KMS-11 (cell line): ENCODE data around the gene RAB37.

Source experiments
- H2AFZ ChIP-seq: fragments of 200-600 bp; sonication (generic); 2 replicates; pipeline ENCODE4 v1.6.1; 2016; ENCODE audit warnings: antibody characterized with exemption, mixed run types, low read depth
- H3K27ac ChIP-seq: fragments of 200-600 bp; sonication (generic); 2 replicates; pipeline ENCODE4 v1.6.1; 2016; ENCODE audit warnings: mild to moderate bottlenecking, mixed run types
- H3K27me3 ChIP-seq: fragments of 200-600 bp; sonication (generic); 2 replicates; pipeline ENCODE4 v1.6.1; 2017; ENCODE audit warnings: mild to moderate bottlenecking, low read depth, mixed run types, moderate library complexity; ENCODE audit not compliant: insufficient read depth
- H3K36me3 ChIP-seq: fragments of 200-600 bp; sonication (generic); 2 replicates; pipeline ENCODE4 v1.6.1; 2017; ENCODE audit warnings: mild to moderate bottlenecking, mixed run types; ENCODE audit not compliant: insufficient read depth
- H3K4me1 ChIP-seq: fragments of 200-600 bp; sonication (generic); 2 replicates; pipeline ENCODE4 v1.6.1; 2016; ENCODE audit warnings: mild to moderate bottlenecking, low read depth, mixed run types; ENCODE audit not compliant: poor library complexity, severe bottlenecking
- H3K4me2 ChIP-seq: fragments of 200-600 bp; sonication (generic); 2 replicates; pipeline ENCODE4 v1.7.0; 2016; ENCODE audit warnings: mild to moderate bottlenecking, mixed run types
- H3K4me3 ChIP-seq: fragments of 200-600 bp; sonication (generic); IDR thresholded peaks from 2 replicates; pipeline ENCODE4 v1.6.1; 2017; ENCODE audit warnings: low read depth, low read length, mixed read lengths; ENCODE audit not compliant: insufficient read depth
- H3K79me2 ChIP-seq: fragments of 200-600 bp; sonication (generic); 2 replicates; pipeline ENCODE4 v1.6.1; 2016; ENCODE audit warnings: low read depth, mixed run types; ENCODE audit not compliant: insufficient read depth
- H3K9ac ChIP-seq: fragments of 200-600 bp; sonication (generic); 2 replicates; pipeline ENCODE4 v1.6.1; 2016; ENCODE audit warnings: mild to moderate bottlenecking, mixed run types
- H4K20me1 ChIP-seq: fragments of 200-600 bp; sonication (generic); 2 replicates; pipeline ENCODE4 v1.6.1; 2016; ENCODE audit warnings: mild to moderate bottlenecking, mixed run types; ENCODE audit not compliant: insufficient read depth
- TF ChIP-seq, protein P1 (sequence below): fragments of 200-600 bp; sonication (generic); conservative IDR thresholded peaks from 2 replicates; pipeline ENCODE4 v1.6.1; 2017; ENCODE audit warnings: low read depth, mild to moderate bottlenecking, antibody characterized with exemption, low read length, moderate library complexity, mixed read lengths

RAB37 gene, protein sequence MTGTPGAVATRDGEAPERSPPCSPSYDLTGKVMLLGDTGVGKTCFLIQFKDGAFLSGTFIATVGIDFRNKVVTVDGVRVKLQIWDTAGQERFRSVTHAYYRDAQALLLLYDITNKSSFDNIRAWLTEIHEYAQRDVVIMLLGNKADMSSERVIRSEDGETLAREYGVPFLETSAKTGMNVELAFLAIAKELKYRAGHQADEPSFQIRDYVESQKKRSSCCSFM

DNA sequence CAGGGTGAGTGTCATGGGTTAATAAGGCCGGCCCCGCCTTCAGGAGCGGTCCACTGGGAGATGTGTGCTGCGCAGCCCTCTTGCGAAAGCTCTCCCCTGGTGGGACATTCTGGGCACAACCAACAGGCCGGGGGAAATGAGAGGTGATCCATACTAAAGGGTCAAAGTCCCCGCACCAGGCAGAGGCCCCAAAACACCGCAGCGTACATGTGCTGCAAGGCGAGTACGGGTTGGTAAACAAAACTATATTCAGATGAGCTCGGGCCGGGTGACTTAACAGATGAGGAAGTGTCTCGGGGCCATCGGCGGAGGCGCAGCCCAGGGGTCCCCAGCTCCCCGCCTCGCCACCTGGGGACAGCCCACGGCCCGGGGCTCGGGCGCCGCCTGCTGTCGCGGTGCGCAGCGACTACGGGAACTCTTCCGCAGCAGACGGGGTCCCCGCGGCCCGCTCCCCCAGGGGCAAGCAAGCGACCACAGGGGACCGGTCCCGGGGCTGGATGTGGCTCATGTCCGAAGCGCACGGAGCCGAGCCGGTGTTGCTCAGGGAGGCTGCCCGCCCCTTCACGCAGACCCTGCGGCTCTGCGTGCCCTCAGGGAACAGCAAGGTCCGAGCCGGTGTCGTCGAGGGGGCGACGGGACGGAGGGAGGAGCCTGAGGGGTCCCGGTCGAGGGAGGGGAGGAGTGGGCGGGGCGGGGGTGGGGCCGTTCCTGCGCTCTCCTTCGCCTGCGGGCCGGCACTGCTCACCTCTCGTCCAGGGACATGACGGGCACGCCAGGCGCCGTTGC is at the start of gene RAB37:
Gene RAB37, plus strand, starts transcription at position 744 of the 786 bp plus-strand sequence. Its CDS starts 17 bp downstream, at position 761.
- no peaks in the 10 kb centered on the region for H3K36me3 ChIP-seq
- no peak within 1 kb of the TSS; the same call in 1 of the 2 replicates for H3K9ac ChIP-seq
- H4K20me1 ChIP-seq: no peaks in the 10 kb centered on the region
- H3K4me2 ChIP-seq: peak within 1 kb of the TSS; percentile 88
- H3K4me3 ChIP-seq: no peak within 1 kb of the TSS
- H3K79me2 ChIP-seq: no peaks in the 10 kb centered on the region
- TF ChIP-seq, protein P1, sequence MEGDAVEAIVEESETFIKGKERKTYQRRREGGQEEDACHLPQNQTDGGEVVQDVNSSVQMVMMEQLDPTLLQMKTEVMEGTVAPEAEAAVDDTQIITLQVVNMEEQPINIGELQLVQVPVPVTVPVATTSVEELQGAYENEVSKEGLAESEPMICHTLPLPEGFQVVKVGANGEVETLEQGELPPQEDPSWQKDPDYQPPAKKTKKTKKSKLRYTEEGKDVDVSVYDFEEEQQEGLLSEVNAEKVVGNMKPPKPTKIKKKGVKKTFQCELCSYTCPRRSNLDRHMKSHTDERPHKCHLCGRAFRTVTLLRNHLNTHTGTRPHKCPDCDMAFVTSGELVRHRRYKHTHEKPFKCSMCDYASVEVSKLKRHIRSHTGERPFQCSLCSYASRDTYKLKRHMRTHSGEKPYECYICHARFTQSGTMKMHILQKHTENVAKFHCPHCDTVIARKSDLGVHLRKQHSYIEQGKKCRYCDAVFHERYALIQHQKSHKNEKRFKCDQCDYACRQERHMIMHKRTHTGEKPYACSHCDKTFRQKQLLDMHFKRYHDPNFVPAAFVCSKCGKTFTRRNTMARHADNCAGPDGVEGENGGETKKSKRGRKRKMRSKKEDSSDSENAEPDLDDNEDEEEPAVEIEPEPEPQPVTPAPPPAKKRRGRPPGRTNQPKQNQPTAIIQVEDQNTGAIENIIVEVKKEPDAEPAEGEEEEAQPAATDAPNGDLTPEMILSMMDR: peak; percentile 26; the same call in 1 of the 2 replicates
- H3K27me3 ChIP-seq: peaks cover 11% of the 10 kb centered on the region; the same call in 1 of the 2 replicates
- H3K27ac ChIP-seq: peak within 1 kb of the TSS; percentile 33
- H3K4me1 ChIP-seq: peaks cover 32% of the 10 kb centered on the region
- peak within 1 kb of the TSS; percentile 82 for H2AFZ ChIP-seq

DNA sequence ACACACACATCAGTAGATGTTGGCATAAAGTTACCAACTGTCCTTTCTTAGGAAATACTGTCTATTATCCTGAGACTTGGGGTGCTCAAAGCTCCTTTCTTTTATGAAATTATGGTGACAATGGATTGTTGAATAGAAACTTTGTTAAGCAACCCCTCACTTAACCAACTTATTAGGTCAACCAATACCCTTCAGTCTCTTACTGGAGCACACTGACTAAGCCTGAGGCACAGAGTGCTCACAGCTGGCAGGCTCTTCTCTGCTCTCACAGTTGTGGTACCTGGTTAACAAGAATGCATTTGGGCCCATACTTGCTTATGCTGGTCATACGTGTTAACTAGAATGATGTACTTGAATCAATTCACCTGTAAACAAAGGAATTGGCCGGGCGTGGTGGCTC is 49.2 kb upstream of the RAB37 start:
- TF ChIP-seq, protein P1: no peak
- Histone ChIP-seq H2AFZ (no peak overlapping the region), H3K27ac (peak overlapping the region; percentile 83; the same call in 1 of the 2 replicates), H4K20me1 (no peaks in the 10 kb centered on the region), H3K4me3 (no peak overlapping the region), H3K27me3 (no peaks in the 10 kb centered on the region), H3K9ac (no peak overlapping the region; the same call in 1 of the 2 replicates), H3K36me3 (no peaks in the 10 kb centered on the region), H3K4me1 (peaks cover 52% of the 10 kb centered on the region), H3K79me2 (no peaks in the 10 kb centered on the region), H3K4me2 (peak overlapping the region; percentile 69; the same call in 1 of the 2 replicates)

DNA sequence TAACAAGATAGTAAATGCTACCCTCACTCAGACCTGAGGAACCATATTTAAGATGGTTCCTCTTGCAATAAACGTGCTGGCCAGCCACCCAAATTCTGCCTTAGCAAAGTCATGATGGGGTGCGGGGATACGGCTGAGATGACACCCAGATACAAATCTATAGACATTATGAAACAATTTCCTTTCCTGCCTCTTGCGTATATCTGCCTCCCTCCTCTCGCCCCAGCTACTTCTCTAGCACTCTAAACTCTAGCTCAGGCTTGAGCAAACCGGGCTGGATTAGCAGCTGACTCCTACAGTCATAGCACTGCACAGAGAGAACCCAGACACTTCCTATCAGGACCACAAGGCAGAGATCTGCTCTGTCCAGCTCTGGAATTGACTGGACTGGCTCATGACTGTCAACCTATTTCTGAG is 46.6 kb upstream of the RAB37 start:
- H3K27ac ChIP-seq: peak overlapping the region; percentile 83; the same call in 1 of the 2 replicates
- TF ChIP-seq, protein P1: no peak

DNA sequence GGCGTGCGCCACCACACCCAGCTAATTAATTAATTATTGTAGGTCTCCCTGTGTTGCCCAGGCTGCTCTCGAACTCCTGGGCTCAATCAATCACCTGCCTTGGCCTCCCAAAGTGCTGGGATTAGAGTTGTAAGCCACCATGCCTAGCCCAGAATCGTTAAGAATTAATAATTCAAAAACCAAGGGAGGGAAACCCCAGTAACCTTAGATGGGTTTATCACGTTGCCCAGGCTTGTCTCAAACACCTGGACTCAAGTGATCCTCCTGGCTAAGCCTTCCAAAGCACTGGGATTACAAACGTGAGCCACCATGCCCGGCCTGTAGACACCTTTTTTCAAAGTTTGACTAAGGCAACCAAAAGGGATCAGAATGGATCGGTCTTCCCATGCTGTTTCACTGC is 45.9 kb upstream of the RAB37 start:
- Histone ChIP-seq H4K20me1 (no peaks in the 10 kb centered on the region), H3K36me3 (no peaks in the 10 kb centered on the region), H3K4me3 (no peak overlapping the region), H3K27me3 (no peaks in the 10 kb centered on the region), H3K4me2 (no peak overlapping the region), H3K79me2 (no peaks in the 10 kb centered on the region), H3K9ac (no peak overlapping the region), H2AFZ (no peak overlapping the region), H3K27ac (no peak overlapping the region; the same call in 1 of the 2 replicates), H3K4me1 (peaks cover 50% of the 10 kb centered on the region)
- TF ChIP-seq, protein P1: no peak

More for the DNA sequence above, 46.6 kb upstream of the RAB37 start:
- Histone ChIP-seq H3K4me1 (peaks cover 50% of the 10 kb centered on the region), H4K20me1 (no peaks in the 10 kb centered on the region), H2AFZ (no peak overlapping the region), H3K4me2 (peak overlapping the region; percentile 69; the same call in 1 of the 2 replicates), H3K9ac (no peak overlapping the region), H3K27me3 (no peaks in the 10 kb centered on the region), H3K36me3 (no peaks in the 10 kb centered on the region), H3K79me2 (no peaks in the 10 kb centered on the region), H3K4me3 (no peak overlapping the region)
